Fibroblast of lung (primary cell): ENCODE measurements around the gene PDZD2. TPM values are rescaled to one million over a fixed set of nuclear protein-coding genes. Genes with fewer than 3 reads are reported as not detected.

Source experiments
- DNase-seq, 2 donors: peaks; one replicate each; pipeline versions ENCODE4 v3.0.0 to v3.0.0-alpha.2; 2010; ENCODE audit warnings: low read depth in 2 of 2
- H2AFZ ChIP-seq: 2 replicates; pipeline ENCODE4 v1.5.1; 2012; ENCODE audit warnings: low read length, control low read depth, inconsistent platforms
- H3K27ac ChIP-seq: 2 replicates; pipeline ENCODE4 v1.5.1; 2011; ENCODE audit warnings: low read length, control low read depth; ENCODE audit not compliant: insufficient read depth
- H3K27me3 ChIP-seq: 2 replicates; pipeline ENCODE4 v1.5.1; 2011; ENCODE audit warnings: mild to moderate bottlenecking, low read length; ENCODE audit not compliant: control insufficient read depth, insufficient read depth
- H3K36me3 ChIP-seq: 2 replicates; pipeline ENCODE4 v1.5.1; 2011; ENCODE audit warnings: low read length; ENCODE audit not compliant: control insufficient read depth, insufficient read depth
- H3K4me1 ChIP-seq: 2 replicates; pipeline ENCODE4 v1.5.1; 2011; ENCODE audit warnings: low read length; ENCODE audit not compliant: control insufficient read depth, insufficient read depth; ENCODE audit errors: extremely low read depth
- H3K4me2 ChIP-seq: 2 replicates; pipeline ENCODE4 v1.5.1; 2011; ENCODE audit warnings: low read length, control low read depth; ENCODE audit not compliant: insufficient read depth; ENCODE audit errors: extremely low read depth
- H3K4me3 ChIP-seq, 4 experiments: fragments of 200-600 bp in 1 of 4; sonication (generic) in 1 of 4; replicated peaks in 1 of 4; 2 replicates each; pipeline ENCODE4 v1.5.1; 2011 to 2016; ENCODE audit warnings: low read length in 4 of 4, low read depth in 3 of 4, mild to moderate bottlenecking in 3 of 4, control low read depth in 2 of 4, inconsistent platforms in 1 of 4, mixed read lengths in 1 of 4; ENCODE audit not compliant: insufficient read depth in 1 of 4; ENCODE audit errors: control extremely low read depth in 1 of 4
- H3K79me2 ChIP-seq: 2 replicates; pipeline ENCODE4 v1.5.1; 2012; ENCODE audit warnings: mild to moderate bottlenecking, low read length, inconsistent platforms; ENCODE audit not compliant: control insufficient read depth, insufficient read depth
- H3K9ac ChIP-seq: 2 replicates; pipeline ENCODE4 v1.5.1; 2011; ENCODE audit warnings: mild to moderate bottlenecking, low read length, control low read depth; ENCODE audit not compliant: insufficient read depth
- H3K9me3 ChIP-seq: 2 replicates; pipeline ENCODE4 v1.5.1; 2012; ENCODE audit warnings: low read depth, low read length; ENCODE audit not compliant: control insufficient read depth, insufficient read depth
- H4K20me1 ChIP-seq: 2 replicates; pipeline ENCODE4 v1.5.1; 2011; ENCODE audit warnings: low read length; ENCODE audit not compliant: control insufficient read depth, insufficient read depth; ENCODE audit errors: extremely low read depth
- CTCF ChIP-seq, 2 donors: IDR thresholded peaks in 1 of 2; conservative IDR thresholded peaks in 1 of 2; 1 replicate in 1 of 2; 2 replicates in 1 of 2; pipeline ENCODE4 v1.5.1; 2011 to 2012; ENCODE audit warnings: low read length in 2 of 2, control low read depth in 1 of 2, inconsistent platforms in 1 of 2, low read depth in 1 of 2, mild to moderate bottlenecking in 1 of 2
- EZH2 ChIP-seq: IDR thresholded peaks from 2 replicates; pipeline ENCODE4 v1.5.1; 2012; ENCODE audit warnings: low read length, control low read depth, mild to moderate bottlenecking; ENCODE audit errors: missing control alignments
- polyA plus RNA-seq, 2 donors: library from polyadenylated mRNA; depleted of rRNA in 1 of 2; stranded (reverse) in 1 of 2; unstranded in 1 of 2; fragments of >200 nt; gene quantifications; 2 replicates each; pipeline ENCODE4 v1.2.1, GENCODE V29; 2011 to 2012; ENCODE audit warnings: missing spikeins in 1 of 2
- total RNA-seq: library from RNA; depleted of rRNA; stranded (reverse); fragments of >200 nt; gene quantifications from 2 replicates; pipeline ENCODE4 v1.2.1, GENCODE V29; 2014

The PDZD2 gene
- total and polyA plus RNA-seq, 2 donors (not counting 1 experiment from before 2014, with no cell fraction given): 0.33 to 0.40 TPM

- no peak overlapping the region for H2AFZ ChIP-seq
- TF ChIP-seq CTCF (conservative IDR thresholded peaks at IDR 0.05 in 1 of 2, IDR thresholded peaks at IDR 0.05 in 1 of 2; ENCODE audit: low read depth in 1 of 2, low read length in 2 of 2) (no peak), EZH2 (no peak)
- H3K36me3 ChIP-seq: no peaks in the 10 kb centered on the region
- H3K4me1 ChIP-seq: peaks cover 7% of the 10 kb centered on the region
- H3K27ac ChIP-seq: no peak overlapping the region
- no peaks in the 10 kb centered on the region for H4K20me1 ChIP-seq
- no peaks in the 10 kb centered on the region for H3K79me2 ChIP-seq
- no peaks in the 10 kb centered on the region for H3K9me3 ChIP-seq
- peak overlapping the region; percentile 11 for H3K4me2 ChIP-seq
- no peak overlapping the region for H3K4me3 ChIP-seq
- H3K9ac ChIP-seq: no peak overlapping the region
- H3K27me3 ChIP-seq: no peaks in the 10 kb centered on the region
- no peak for DNase-seq
Measured at GRCh38 chr5:32044434-32044833, 405.5 kb downstream of the PDZD2 start.

GRCh38 chr5:32044939-32045338 is 406.0 kb downstream of the PDZD2 start:
- Histone ChIP-seq H3K36me3 (no peaks in the 10 kb centered on the region), H3K9me3 (no peaks in the 10 kb centered on the region), H3K79me2 (no peaks in the 10 kb centered on the region), H3K4me1 (peaks cover 7% of the 10 kb centered on the region), H3K4me2 (peak overlapping the region; percentile 40), H3K9ac (no peak overlapping the region), H3K27me3 (no peaks in the 10 kb centered on the region), H3K4me3 (no peak overlapping the region), H3K27ac (no peak overlapping the region), H4K20me1 (no peaks in the 10 kb centered on the region), H2AFZ (no peak overlapping the region)
- TF ChIP-seq EZH2: no peak
- TF ChIP-seq CTCF (conservative IDR thresholded peaks at IDR 0.05 in 1 of 2, IDR thresholded peaks at IDR 0.05 in 1 of 2; ENCODE audit: low read depth in 1 of 2, low read length in 2 of 2): no peak
- peak; percentile 35 to 91 for DNase-seq

GRCh38 chr5:32047056-32047455 is 408.1 kb downstream of the PDZD2 start:
- no peak overlapping the region for H3K27ac ChIP-seq
- no peak overlapping the region for H3K9ac ChIP-seq
- no peak for TF ChIP-seq EZH2
- no peak for TF ChIP-seq CTCF (conservative IDR thresholded peaks at IDR 0.05 in 1 of 2, IDR thresholded peaks at IDR 0.05 in 1 of 2; ENCODE audit: low read depth in 1 of 2, low read length in 2 of 2)
- H2AFZ ChIP-seq: no peak overlapping the region
- H3K4me1 ChIP-seq: peaks cover 7% of the 10 kb centered on the region
- no peak overlapping the region for H3K4me3 ChIP-seq
- DNase-seq: peak in 1 of 2 donors; percentile 69
- no peaks in the 10 kb centered on the region for H3K79me2 ChIP-seq
- no peaks in the 10 kb centered on the region for H3K36me3 ChIP-seq
- no peak overlapping the region for H3K4me2 ChIP-seq
- H3K9me3 ChIP-seq: no peaks in the 10 kb centered on the region
- H4K20me1 ChIP-seq: no peaks in the 10 kb centered on the region
- H3K27me3 ChIP-seq: no peaks in the 10 kb centered on the region
